Measurements from ENCODE around the gene PAPSS2. TPM values are rescaled to one million over a fixed set of nuclear protein-coding genes. Genes with fewer than 3 reads are reported as not detected.

The PAPSS2 gene
- total RNA-seq, 1 donor, result 81.8 TPM

DNA sequence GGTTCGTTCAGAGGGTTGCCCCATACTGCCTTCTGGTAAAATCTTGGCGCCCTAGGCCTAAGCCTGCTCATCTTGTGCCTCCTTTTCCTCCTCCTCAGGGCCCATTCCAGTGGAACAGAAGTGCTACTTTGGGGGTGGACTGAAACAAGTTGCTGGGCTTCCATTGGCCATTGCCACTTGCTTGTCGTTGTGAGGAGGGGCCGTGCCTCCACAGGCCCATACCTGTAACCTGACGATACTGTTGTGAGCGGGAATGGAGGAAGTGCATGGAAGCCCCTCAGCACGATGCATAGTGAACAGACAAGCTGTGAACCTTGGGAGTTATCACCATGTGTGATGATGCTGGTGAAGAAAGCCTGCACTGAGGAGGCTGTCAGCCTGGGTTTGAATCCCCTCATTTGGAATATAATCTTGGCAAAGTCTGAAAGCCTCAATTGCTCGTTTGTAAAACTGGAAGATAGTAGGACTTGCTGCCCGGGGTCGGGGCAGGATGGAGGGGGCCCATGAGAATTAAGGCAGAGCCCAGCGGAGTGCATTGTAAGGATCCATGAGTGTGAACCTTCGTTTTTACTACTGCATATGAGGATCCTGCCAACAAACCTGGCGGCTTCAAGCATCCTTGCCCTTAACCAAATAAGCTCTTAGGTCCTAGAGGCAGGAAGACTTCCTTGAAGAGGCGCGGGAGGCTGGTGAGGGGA is 671 bp upstream of the PAPSS2 start:
- Histone ChIP-seq H3K4me1 (ENCODE audit: insufficient read depth, low read length) (peaks cover 47% of the 10 kb centered on the region), H3K4me2 (ENCODE audit: insufficient read depth, low read length) (peak overlapping the region; percentile 97), H3K27me3 (ENCODE audit: insufficient read depth, low read length) (no peaks in the 10 kb centered on the region)

DNA sequence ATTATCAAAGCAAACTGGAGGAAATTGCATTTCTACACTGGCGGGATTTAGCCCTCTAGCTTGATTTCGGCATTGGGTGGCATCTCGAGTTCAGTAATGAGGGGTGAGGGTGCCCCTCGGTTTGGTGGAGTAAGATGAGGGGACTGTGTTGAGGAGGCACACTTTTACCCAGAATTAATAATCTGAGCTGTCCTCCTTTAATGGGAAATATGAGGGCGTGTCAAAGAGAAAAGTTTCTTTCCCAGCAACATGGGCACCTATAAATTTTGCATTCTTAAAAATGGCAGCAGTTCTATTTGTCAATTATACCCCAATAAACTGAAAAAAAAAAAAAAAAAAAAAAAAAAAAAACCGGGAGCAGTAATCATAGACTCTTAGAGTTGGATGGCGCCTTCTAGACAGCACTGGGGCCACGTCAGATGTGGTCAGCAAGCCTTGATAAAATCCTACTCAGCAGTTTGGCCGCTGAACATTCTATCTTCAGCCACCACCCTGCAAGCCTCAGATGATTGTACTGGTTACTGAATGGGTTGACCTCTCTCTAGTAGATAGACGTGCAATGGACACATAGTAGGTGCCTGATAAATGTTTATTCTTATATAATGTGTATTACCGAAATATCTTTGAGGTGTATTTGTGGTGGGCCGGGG is 931 bp downstream of the PAPSS2 start:
- H3K36me3 ChIP-seq (ENCODE audit: insufficient read depth, low read length), result peaks cover 9% of the 10 kb centered on the region
- TF ChIP-seq, protein P1, sequence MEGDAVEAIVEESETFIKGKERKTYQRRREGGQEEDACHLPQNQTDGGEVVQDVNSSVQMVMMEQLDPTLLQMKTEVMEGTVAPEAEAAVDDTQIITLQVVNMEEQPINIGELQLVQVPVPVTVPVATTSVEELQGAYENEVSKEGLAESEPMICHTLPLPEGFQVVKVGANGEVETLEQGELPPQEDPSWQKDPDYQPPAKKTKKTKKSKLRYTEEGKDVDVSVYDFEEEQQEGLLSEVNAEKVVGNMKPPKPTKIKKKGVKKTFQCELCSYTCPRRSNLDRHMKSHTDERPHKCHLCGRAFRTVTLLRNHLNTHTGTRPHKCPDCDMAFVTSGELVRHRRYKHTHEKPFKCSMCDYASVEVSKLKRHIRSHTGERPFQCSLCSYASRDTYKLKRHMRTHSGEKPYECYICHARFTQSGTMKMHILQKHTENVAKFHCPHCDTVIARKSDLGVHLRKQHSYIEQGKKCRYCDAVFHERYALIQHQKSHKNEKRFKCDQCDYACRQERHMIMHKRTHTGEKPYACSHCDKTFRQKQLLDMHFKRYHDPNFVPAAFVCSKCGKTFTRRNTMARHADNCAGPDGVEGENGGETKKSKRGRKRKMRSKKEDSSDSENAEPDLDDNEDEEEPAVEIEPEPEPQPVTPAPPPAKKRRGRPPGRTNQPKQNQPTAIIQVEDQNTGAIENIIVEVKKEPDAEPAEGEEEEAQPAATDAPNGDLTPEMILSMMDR (IDR thresholded peaks at IDR 0.05; ENCODE audit: extremely low read depth, low read depth, low read length), result no peak
- H2AFZ ChIP-seq (ENCODE audit: low read length), result peak overlapping the region; percentile 87
- H3K27me3 ChIP-seq (ENCODE audit: insufficient read depth, low read length), result no peaks in the 10 kb centered on the region
- H4K20me1 ChIP-seq (ENCODE audit: insufficient read depth, low read length), result peaks cover 17% of the 10 kb centered on the region
- peaks cover 55% of the 10 kb centered on the region for H3K79me2 ChIP-seq (ENCODE audit: insufficient read depth, low read length)
- H3K4me3 ChIP-seq (ENCODE audit: insufficient read depth, low read length), result peak overlapping the region; percentile 95
- no peaks in the 10 kb centered on the region for H3K9me3 ChIP-seq (ENCODE audit: low read depth, low read length)
- peak; percentile 88 for DNase-seq (ENCODE audit: insufficient read length, low spot score, missing footprints)
- peak overlapping the region; percentile 85 for H3K27ac ChIP-seq (ENCODE audit: low read depth, low read length)
- peak overlapping the region; percentile 97 for H3K4me2 ChIP-seq (ENCODE audit: insufficient read depth, low read length)
- H3K4me1 ChIP-seq (ENCODE audit: insufficient read depth, low read length), result peaks cover 47% of the 10 kb centered on the region

More for the DNA sequence above, 671 bp upstream of the PAPSS2 start:
- peaks cover 40% of the 10 kb centered on the region for H3K79me2 ChIP-seq (ENCODE audit: insufficient read depth, low read length)
- H2AFZ ChIP-seq (ENCODE audit: low read length), result peak overlapping the region; percentile 73
- peak overlapping the region; percentile 95 for H3K4me3 ChIP-seq (ENCODE audit: insufficient read depth, low read length)
- H3K9me3 ChIP-seq (ENCODE audit: low read depth, low read length), result no peaks in the 10 kb centered on the region
- DNase-seq (ENCODE audit: insufficient read length, low spot score, missing footprints), result no peak
- TF ChIP-seq, protein P1 (IDR thresholded peaks at IDR 0.05; ENCODE audit: extremely low read depth, low read depth, low read length), result no peak
- H3K36me3 ChIP-seq (ENCODE audit: insufficient read depth, low read length), result peaks cover 7% of the 10 kb centered on the region
- peak overlapping the region; percentile 13 for H3K27ac ChIP-seq (ENCODE audit: low read depth, low read length)
- peaks cover 13% of the 10 kb centered on the region for H4K20me1 ChIP-seq (ENCODE audit: insufficient read depth, low read length)

DNA sequence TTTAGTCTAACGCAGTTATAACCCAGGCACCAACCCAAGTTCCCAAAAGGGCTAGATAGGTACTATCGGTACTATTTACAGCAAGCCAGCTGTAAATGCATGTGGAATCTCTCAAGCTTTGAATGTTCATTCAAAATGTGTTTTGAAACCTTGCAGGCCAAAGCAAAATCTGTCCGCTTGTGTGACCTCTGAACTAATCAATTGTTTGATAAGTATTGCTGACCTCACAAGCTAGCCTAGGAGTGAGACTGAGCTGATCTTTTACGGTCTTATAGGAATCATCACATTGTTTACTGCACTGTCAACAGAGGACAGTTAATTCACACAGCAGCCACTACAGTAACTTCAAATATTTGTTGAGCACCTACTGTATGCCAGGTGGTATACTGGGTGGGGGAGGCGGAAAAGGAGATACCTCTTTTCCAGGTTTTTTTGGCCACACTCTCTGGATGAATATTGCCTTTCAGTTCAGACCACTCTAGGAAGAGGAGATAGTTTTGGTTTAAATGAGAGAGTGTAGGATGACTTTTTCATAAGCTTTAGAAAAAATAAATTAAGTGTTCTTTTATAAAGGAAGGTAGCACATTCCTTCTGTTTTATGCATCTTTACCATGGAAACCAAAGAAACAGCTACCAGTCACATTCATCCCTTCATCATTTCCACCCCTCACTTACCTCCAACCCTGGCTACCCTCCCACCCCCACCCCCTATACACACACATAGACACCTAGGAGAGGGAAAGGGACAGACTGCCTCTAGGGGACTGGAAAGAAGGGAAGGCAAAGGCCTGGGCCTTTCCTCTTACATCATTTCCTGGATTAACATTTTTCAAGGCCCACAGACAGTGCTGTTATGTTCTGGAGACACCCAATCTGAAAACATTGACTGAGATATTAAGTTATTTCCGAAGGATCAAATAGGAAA is 2.4 kb downstream of the PAPSS2 start:
- no peak for DNase-seq (ENCODE audit: insufficient read length, low spot score, missing footprints)
- Histone ChIP-seq H3K4me1 (ENCODE audit: insufficient read depth, low read length) (peaks cover 32% of the 10 kb centered on the region), H3K4me3 (ENCODE audit: insufficient read depth, low read length) (peak overlapping the region; percentile 95), H3K27me3 (ENCODE audit: insufficient read depth, low read length) (no peaks in the 10 kb centered on the region), H3K4me2 (ENCODE audit: insufficient read depth, low read length) (peak overlapping the region; percentile 97), H3K27ac (ENCODE audit: low read depth, low read length) (peak overlapping the region; percentile 51), H3K79me2 (ENCODE audit: insufficient read depth, low read length) (peaks cover 70% of the 10 kb centered on the region), H3K9me3 (ENCODE audit: low read depth, low read length) (no peaks in the 10 kb centered on the region), H4K20me1 (ENCODE audit: insufficient read depth, low read length) (peaks cover 23% of the 10 kb centered on the region), H3K36me3 (ENCODE audit: insufficient read depth, low read length) (peaks cover 23% of the 10 kb centered on the region), H2AFZ (ENCODE audit: low read length) (no peak overlapping the region)
- TF ChIP-seq, protein P1 (IDR thresholded peaks at IDR 0.05; ENCODE audit: extremely low read depth, low read depth, low read length), result no peak
